NCI-H446 treated with DMSO at 0.1 percent for 48 hours (cell line): ENCODE measurements around the gene LEMD2.

Experiments used
- DNase-seq: peaks from one replicate; lab custom pipeline; 2025; lab: John Stamatoyannopoulos, UW

LEMD2 gene

DNA sequence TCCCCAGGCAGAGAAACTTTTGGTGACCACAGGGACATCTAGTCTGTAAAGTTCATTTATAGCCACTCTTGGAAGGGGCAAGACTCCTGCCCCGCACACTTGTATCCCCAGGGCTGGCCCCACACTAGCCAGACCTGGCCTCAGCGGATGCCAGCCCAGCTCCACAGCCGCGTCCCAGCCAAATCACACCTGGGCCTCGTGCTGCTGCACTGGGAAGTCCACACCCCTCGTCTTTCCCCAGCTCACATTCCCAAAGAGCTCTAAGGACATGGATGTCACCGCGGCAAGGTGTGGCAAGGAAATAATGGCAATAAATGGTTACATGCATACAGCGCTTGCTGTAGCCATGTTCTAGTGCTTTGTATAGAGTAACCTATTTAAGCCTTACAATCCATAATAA lies 50.8 kb downstream of the LEMD2 start:
- DNase-seq = no peak

DNA sequence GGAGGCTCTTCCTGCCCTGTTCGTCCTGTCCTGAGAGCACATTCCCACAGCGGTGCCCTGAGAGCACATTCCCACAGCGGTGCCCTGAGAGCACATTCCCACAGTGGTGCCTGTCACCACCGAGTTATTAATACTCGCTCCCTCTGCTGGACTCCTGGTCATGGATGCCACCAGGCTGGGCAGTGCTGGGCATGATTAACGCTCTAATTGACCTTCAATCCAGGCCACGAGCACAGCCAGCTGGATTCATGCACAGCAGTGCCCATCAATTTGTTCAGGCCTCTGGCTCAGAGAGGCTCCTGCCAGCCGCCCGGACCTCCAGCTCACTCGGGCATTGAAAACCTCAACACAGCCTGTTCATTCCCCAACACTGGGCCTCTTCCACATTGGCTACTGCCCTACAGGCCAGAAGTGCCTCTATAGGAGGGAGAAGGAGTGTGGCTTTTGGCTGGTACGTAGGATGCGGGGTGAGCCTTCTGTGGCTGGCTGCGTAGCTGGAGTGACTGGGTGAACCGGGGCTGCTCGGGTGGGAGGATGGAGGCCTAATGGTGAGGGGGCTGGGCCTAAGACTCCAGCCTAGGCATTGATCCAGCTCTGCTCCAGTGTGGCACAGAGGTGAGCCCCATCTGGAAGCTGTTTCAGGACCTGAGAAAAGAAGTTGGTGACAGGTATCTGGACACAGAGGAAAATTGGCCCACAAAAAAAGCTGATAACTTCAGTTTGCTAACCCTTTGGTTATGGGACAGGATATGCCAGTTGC lies 51.5 kb downstream of the LEMD2 start:
- no peak for DNase-seq

DNA sequence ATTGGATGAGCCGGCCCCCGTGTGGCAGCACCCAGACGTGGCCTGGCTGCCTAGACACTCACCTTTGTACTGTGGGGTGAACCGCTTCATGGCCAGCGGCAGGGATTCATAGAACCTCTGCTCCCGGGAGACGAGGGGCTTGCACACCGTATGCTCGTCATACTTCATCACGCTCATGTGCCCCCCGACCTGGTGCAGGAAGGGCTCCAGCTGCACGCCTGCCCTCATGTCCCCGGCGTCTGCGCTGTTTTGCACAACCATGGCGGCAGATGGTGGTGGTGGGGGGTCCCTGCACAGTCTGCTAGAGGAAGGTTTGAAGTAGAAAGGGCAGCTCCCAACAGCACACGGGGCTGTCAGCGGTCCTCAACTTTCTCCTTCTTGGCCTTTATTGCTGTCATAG lies 53.7 kb downstream of the LEMD2 start:
- DNase-seq = no peak

DNA sequence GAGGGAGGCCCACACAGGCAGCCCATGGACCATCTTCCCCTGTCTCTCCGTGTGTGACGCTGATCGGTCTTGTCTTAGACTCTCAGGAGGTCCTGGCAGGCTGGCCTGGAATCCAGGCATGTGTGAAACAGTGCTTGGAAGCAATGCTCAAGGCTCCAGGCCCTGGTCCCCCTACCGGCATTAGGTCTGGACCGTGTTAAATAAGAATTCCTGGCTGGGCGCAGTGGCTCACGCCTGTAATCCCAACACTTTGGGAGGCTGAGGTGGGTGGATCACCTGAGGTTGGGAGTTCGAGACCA lies 55.3 kb downstream of the LEMD2 start:
- DNase-seq = no peak

DNA sequence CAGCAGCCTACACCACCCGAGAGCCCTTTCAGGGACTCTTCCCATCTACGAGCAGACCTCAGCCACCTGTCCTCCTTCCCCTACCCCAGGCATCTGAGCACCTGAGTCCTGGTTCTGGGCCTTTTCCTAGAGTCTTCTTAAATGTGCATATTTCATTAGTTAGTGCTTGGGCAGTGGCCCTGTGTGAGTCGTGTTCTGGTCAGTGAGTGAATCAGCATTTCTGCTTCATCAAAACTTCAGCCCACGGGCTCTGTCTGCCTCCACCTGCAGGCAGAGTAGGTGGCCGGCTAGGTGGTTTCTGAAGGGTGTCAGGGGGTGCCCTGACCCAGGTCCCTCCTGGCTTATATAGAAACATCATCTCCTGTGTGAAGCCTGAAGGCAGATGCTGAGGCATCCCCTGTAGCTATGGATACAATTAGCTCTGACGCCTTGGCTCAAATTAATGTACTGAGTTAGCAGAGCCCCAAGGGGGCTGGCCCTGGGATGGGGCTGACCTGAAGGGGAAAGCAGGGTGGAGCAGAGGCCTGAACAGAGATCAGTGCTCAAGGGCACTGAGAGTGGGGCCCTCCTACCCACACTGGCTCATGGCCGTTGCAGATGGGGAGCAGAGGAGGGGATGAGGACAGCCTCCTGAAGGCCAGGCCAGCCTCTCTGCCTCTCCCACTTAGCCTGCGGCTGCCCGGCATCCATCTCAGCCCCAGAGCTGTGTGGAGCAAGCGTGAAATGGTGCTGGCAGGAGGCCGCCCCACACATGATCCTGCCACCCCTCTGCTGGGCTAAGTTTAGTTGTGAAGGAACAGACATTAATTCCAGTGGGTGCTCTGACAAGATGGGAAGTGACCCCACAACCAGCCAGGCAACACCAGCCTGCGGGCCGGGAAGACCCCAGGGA lies 55.9 kb downstream of the LEMD2 start:
- DNase-seq = no peak

DNA sequence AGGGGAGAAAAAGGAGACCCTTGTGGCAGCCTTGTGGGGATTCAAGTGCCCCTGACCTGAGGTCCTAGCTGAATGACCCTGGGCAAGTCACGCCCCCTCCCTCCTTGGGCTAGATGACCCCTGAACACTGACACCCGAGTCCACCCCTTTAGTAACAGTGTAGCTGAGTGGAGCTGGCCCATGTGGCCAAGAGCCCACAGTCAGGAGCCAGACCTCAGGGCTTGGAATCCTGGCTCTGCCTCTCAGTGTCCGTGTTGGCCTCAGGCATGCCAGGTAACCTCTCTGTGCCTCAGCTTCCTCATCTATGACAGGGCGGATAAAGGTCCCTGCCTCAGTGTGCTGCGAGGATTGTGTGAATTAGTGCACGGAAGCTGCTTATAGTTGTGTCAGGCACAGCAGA lies 56.5 kb downstream of the LEMD2 start:
- DNase-seq = no peak

DNA sequence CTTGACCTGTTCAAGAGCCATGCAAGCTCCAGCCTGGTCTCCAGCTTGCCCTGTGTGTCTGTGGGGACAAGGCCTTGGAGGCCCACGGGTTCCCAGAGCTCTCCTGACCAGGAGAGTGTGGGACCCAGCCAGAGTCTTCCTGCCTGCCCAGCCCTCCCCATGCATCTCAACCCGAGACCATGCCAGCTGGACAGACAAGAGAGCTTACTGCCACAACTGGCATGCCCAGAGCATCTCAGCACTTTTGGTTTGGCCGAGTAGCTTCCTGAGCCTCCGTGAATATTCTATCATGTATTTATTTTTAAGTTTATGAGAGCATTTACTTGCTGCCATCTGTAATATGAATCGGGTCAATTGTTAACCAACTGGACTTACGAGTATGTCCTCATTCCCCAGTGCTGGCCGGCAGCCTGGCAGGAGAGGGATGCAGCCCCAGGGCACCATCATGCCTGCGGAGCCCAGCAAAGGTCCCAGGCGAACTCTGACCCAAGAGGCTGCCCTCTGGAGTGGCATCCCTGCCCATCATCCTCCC lies 57.1 kb downstream of the LEMD2 start:
- no peak for DNase-seq

DNA sequence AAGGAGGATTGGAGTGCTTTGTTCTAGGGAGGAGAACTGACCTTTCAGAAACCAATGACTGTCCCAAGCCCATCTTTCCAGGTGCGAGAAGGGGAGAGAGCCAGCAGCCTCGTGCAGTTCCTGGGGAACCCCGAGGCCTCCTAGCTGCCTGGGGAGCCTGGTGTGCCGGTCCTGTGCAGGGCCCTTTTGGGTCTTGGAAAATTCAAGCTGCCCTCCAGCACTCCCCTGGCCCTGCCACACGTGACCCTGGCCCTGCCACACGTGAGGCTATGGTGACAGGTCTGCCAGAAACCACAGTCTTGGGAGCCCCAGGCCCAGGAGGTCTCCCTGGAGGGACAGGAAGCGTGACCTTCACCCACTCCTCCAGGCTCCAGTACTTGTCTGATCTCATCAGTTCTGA lies 57.9 kb downstream of the LEMD2 start:
- DNase-seq = no peak

DNA sequence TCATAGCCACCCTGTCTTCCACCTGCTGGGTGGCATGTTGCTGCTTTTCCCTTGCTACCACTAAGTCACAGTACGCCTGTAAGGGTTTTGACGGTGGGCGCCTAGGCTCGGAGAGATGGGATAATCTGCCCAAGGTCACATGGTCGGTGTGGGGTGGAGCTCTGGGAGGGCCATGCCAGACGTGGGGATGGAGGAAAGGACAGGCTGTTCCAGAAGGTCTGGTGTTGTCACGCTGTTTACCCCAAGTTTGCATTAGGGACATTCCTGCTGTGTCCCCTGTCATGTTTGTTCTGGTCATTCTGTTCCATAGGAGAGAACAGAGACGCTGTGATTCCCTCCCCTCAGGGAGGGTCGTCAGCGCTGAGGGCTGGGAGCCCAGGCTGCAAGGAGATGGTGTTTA lies 58.3 kb downstream of the LEMD2 start:
- no peak for DNase-seq

DNA sequence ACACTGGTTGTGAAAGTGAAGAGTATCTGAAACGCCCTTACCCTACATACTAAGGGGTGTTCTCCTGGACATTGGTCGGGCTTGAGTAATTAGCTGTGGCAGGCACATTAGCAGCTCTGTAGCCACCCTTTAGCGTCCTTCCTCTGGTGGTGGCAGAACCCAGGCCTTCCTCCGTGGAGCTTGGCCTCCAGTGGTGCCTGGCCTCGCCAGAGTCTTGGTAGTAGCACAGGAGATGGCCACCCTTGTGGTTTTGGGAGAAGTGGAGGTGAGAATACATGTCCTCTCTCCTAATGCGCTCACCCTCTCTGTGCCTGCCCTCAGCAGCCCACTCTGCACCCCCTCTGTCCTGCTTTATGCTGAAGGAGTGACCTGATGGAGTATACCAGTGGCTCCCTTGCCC lies 59.9 kb downstream of the LEMD2 start:
- DNase-seq = no peak

DNA sequence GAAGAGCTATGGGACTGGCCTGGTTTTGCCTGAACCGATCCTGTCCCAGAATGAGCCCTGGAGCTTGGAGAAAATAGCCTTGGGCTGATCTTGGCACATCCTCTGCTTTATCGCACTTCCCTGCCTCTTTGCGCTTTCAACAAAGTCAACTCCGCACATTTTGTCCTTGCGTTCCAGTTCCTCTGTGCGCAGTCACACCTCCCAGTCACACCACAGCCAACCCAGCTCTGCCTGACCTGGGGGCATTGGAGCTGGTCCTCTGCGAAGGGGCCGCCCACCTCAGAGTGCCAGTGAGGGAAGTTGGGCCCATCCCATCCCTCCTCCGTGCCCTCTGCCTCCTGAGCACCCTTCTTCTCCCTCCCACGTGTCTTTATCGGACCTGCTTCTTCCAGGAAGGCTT lies 60.5 kb downstream of the LEMD2 start:
- DNase-seq = no peak

DNA sequence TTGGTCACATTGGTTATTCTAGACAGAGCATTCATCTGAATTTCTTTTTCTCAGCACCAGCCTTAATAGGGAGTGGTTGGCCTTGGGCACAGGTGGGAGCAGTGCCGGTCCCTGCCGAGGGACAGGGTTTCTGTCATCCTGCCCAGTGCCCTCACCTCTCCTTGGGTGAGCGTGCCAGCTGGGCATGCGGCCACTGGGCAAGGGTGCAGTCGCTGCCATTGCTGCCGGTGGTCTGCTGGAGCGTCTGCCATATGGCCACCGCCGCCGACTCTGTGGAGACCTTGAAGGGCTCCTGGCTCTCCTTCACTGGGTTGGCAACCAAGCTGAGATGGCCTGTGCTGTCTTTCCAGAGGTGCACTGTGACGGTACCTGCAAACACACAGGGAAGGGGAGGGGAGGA lies 61.0 kb downstream of the LEMD2 start:
- DNase-seq = no peak

DNA sequence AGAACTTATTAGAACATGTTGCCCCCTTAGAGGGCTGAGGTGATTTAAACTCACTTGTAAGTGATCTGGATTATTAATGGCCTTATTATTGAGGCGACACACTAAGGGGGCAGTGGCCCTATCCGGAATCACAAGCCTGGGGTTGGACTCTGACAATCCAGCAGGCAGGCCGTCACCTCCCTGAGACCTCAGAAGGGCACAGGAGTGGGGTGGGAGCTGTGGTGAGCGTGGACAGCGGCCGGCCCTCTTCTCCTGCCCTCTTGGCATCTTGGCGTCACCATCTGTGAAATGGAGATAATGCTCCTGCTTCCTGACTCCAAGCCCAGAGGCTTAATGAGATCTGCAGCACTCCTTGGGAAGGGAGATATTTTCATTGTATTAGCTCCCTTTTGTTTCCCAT lies 61.8 kb downstream of the LEMD2 start:
- no peak for DNase-seq

DNA sequence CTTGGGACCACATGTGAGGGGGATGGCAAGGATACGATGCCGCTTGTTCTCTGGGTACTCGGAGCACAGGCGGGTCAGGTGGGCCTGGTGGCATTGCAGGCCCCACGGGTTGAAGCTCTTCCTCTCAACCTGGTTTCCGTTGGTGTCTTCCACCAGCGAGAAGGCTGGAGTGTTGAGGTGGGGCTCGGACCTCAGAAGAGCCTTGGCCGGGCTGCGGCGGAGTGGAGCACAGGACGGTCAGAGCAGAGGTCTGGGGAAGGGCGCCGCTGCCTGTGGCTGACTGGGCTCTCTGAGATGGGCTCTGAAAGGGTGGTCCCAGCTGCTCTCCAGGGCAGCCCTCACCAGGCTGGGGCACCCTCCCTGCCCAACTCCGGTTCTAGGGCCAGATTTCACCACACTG lies 62.2 kb downstream of the LEMD2 start:
- DNase-seq = no peak

DNA sequence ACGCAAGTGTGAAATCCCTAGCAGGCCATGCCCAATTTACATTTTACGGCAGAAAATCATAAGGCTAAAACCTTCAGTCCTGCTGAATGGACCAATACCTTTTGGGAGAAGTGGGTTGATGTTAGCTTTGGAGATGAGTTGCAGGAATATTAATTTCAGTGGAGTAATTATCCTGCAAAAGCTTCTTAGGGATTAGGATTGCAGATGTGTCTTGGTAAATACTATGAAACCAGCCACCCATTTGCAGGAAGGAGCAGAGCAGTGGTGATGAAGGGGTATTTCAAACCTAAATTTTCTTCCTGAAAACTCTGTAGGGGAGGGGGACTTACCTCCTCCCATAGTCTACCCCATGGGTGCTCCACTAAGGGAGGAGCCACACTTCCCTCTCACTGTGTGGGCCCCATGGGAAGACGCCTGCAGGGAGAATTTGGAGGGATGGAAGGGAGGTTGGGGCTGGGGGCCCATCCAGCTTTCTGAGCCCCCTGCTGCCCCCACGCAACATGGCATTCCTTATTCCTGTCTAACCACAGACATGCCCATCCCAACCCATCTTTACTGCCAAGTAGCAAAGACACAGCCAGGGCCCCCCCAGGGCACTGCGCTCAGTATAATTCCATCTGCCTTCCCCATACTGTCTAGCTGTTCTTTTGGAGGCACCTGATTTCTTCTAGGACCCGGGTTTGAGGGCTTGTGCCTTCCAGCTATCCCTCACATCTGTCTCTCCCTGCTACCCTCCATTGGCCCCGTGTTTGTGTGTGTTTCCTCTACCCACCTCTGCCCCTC lies 62.8 kb downstream of the LEMD2 start:
- no peak for DNase-seq

DNA sequence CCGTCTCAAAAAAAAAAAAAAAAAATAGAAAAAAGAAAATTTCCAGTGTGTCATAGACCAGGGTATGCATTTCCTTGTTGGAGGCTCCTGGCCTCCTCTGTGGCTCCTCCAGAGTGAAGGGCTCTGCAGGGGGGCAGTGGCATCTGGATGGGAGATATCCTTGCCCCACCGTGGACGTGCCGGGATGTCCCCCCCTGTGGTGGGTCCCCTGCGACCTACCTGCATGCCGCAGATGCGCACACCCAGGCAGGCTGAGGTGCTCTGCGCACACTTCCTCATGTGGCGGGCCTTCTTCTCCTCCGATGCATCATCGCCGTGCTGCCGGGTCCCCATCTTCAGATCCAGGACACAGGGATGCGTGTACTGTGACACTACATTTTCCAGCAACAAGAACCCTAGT lies 63.7 kb downstream of the LEMD2 start:
- DNase-seq = no peak

DNA sequence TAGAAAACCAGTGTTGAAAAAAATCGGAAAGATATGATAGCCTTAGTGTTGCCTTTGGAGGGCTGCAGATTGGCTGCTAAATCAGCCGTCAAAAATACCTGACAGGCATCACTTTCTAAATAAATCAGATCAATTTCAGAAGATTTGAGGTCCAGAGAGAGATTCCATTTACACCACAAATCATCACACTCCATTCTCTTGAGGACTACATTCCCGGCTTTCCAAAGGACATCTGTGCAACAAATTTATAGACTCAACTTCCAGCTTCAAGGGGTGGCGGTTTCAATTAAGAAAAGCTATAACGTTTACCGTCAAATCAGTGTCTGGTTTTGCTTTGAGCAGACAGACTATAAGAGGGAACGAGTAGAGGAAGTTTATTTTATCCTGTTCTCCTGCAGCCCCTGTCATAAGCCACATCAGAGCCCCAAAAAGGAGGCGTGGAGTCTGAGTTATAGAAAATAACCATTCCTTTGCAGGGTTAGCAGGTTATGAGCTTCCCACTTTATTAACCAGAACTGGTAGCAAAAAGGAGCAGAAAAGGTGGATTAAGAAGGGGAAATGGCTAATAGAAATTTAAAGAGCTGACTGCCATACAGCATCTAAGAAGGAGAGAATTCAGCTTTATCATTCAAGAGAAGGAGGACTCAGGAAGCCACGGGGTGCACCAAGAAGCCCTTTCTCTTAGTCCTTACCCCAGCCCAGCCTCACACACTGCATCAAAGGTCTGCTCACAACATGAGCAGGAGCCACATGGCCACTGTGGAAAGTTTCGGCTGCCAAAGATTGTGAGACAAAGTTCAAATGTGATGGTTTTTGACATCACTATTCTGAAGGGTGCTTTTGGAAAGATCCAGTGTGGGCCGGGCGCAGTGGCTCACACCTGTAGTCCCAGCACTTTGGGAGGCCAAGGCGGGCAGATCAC lies 64.6 kb downstream of the LEMD2 start:
- DNase-seq = no peak

DNA sequence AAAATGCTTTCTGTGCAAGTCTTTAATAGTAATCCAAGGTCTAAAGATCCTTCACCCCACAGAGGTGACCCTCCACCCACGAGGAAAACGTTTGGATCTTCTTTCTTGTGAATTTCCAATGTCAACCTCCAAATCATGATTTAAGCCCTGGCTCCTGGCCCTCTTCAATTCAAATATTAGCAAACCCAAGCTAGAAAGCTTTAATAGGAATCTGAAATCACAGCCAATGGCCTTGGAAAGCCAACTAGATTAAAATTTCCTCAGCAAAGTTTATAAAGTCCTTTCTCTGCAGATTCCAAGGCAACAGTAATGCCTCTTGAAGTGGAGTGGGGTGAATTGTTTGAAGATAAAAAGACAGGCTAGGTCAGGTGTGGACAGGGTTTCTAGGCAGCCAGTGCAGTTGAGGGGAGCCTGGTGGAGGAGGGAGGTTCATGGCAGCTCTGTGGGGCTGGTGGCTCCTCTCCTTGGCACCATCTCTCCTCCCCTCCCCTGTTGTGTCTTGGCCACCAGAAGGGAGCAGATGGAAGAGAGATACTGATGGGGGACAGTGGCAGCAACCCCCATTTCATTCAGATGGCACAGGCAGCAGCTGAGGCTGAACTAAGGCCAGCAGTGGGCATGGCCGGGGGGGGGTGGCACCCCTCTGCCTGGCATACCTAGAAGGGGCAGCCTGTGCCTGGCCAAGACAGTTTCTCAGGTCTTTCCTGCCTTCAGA lies 65.4 kb downstream of the LEMD2 start:
- no peak for DNase-seq

DNA sequence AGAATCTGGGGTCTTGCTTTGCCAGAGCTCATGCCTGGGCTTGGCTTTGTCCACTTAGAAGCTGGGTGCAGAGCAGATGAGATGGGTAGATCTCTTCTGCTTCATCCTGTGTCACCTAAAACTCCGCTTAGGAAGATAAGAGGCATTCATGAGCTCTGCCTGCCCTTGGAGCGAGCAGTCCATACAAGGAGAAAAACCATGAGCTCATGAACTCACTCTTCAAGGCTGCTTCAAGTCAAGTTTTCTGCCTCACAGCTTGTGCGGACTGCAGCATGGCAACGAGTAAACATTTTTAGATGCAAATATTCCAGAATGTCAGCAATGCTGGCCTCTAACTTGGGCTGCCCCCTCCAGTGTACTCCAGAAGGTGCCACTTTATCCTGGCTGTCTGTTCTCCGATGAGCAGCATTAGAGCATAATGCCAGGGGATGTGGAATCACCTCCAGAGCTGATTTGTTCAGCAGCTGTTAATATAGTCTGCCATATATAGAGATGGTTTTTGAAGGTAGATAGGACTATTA lies 66.8 kb downstream of the LEMD2 start:
- no peak for DNase-seq

DNA sequence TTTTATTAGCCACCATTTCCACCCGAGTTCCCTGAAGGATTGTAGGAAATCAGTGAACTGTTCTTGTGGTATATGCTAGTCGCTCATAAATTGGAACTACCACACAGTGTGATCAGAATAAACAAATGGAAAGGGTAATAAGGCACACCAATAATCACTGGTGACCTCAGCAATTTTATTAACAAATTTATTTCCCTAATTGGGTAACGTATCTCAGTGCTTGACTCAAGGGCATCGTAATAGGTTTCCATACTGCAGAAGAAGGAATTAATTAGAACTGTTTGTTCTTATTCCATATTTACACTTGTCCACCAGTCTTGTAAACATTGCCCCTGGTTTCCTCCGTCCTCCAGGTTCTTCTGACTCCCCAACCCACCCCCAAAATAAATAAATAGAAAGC lies 67.4 kb downstream of the LEMD2 start:
- no peak for DNase-seq
